IMR-90 (cell line): ENCODE results near the gene RAB11A.

Source experiments
- BHLHE40 ChIP-seq: fragments of 150-350 bp; IDR thresholded peaks from 2 replicates; pipeline ENCODE4 v1.6.1; 2016; ENCODE audit warnings: mild to moderate bottlenecking, low read depth, low read length
- CEBPB ChIP-seq: IDR thresholded peaks from 2 replicates; pipeline ENCODE4 v1.6.1; 2012; ENCODE audit warnings: low read depth, low read length, improper control_type of control experiment
- CHD1 ChIP-seq: IDR thresholded peaks from 2 replicates; pipeline ENCODE4 v1.6.1; 2012; ENCODE audit warnings: low read depth, low read length, improper control_type of control experiment
- MAFK ChIP-seq: IDR thresholded peaks from 2 replicates; pipeline ENCODE4 v1.6.1; 2012; ENCODE audit warnings: low read depth, low read length, improper control_type of control experiment
- MXI1 ChIP-seq: IDR thresholded peaks from 2 replicates; pipeline ENCODE4 v1.6.1; 2012; ENCODE audit warnings: low read depth, mild to moderate bottlenecking, low read length, moderate library complexity, borderline replicate concordance
- POLR2A ChIP-seq: IDR thresholded peaks from 2 replicates; pipeline ENCODE4 v1.6.1; 2012; ENCODE audit warnings: mild to moderate bottlenecking, low read depth, low read length
- RAD21 ChIP-seq: IDR thresholded peaks from 2 replicates; pipeline ENCODE4 v1.6.1; 2012; ENCODE audit warnings: low read length, improper control_type of control experiment
- RCOR1 ChIP-seq: IDR thresholded peaks from 2 replicates; pipeline ENCODE4 v1.6.1; 2012; ENCODE audit warnings: mild to moderate bottlenecking, low read length, improper control_type of control experiment; ENCODE audit not compliant: insufficient replicate concordance
- SMC3 ChIP-seq: fragments of 150-350 bp; IDR thresholded peaks from 2 replicates; pipeline ENCODE4 v1.6.1; 2016; ENCODE audit warnings: low read depth, mild to moderate bottlenecking, antibody characterized with exemption, low read length, moderate library complexity
- USF2 ChIP-seq: fragments of 150-350 bp; IDR thresholded peaks from 2 replicates; pipeline ENCODE4 v1.6.1; 2017; ENCODE audit warnings: mild to moderate bottlenecking, antibody characterized with exemption, low read length, low read depth
- TF ChIP-seq, protein P1 (sequence below): conservative IDR thresholded peaks from 2 replicates; pipeline ENCODE4 v1.5.1; 2012; ENCODE audit warnings: mild to moderate bottlenecking, low read depth, low read length, improper control_type of control experiment

GRCh38 chr15:65824941-65825544 lies 44.2 kb upstream of the RAB11A start:
- TF ChIP-seq, protein P1, sequence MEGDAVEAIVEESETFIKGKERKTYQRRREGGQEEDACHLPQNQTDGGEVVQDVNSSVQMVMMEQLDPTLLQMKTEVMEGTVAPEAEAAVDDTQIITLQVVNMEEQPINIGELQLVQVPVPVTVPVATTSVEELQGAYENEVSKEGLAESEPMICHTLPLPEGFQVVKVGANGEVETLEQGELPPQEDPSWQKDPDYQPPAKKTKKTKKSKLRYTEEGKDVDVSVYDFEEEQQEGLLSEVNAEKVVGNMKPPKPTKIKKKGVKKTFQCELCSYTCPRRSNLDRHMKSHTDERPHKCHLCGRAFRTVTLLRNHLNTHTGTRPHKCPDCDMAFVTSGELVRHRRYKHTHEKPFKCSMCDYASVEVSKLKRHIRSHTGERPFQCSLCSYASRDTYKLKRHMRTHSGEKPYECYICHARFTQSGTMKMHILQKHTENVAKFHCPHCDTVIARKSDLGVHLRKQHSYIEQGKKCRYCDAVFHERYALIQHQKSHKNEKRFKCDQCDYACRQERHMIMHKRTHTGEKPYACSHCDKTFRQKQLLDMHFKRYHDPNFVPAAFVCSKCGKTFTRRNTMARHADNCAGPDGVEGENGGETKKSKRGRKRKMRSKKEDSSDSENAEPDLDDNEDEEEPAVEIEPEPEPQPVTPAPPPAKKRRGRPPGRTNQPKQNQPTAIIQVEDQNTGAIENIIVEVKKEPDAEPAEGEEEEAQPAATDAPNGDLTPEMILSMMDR: no peak
- no peak for TF ChIP-seq MAFK
- peak; percentile 96 for TF ChIP-seq CEBPB
- no peak for TF ChIP-seq POLR2A
- peak; percentile 67; the same call in 1 of the 2 replicates for TF ChIP-seq MXI1
- TF ChIP-seq RCOR1: no peak
- no peak for TF ChIP-seq USF2
- no peak for TF ChIP-seq SMC3
- TF ChIP-seq RAD21: no peak
- TF ChIP-seq BHLHE40: peak; percentile 66; the same call in 1 of the 2 replicates
- no peak for TF ChIP-seq CHD1
